ENCODE data around the gene KCNMB3. TPM values are rescaled to one million over a fixed set of nuclear protein-coding genes. Genes with fewer than 3 reads are reported as not detected.
"Not testable (repeated sequence)": the region's sequence is repeated elsewhere in the genome, so short reads cannot be mapped to it uniquely, and the experiment has no call there.

The KCNMB3 gene, protein sequence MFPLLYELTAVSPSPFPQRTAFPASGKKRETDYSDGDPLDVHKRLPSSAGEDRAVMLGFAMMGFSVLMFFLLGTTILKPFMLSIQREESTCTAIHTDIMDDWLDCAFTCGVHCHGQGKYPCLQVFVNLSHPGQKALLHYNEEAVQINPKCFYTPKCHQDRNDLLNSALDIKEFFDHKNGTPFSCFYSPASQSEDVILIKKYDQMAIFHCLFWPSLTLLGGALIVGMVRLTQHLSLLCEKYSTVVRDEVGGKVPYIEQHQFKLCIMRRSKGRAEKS
- 0.11 and 0.77 TPM in 2 replicates for total RNA-seq (2014; rRNA removed; shearing (Covaris generic))

- DNase-seq (ENCODE audit: low read depth): no peak
Measured at GRCh38 chr3:179250803-179251476, at the start of gene KCNMB3. Gene KCNMB3, minus strand, starts transcription at chr3:179251114. Its CDS starts 124 bp downstream, at chr3:179250990.

GRCh38 chr3:179299999-179300613, 49.2 kb upstream of the KCNMB3 start:
- no peak for DNase-seq (ENCODE audit: low read depth)

GRCh38 chr3:179299316-179299715, 48.4 kb upstream of the KCNMB3 start:
- no peak for DNase-seq (ENCODE audit: low read depth)

- DNase-seq (ENCODE audit: low read depth): no peak
Measured at GRCh38 chr3:179297971-179298725, 47.2 kb upstream of the KCNMB3 start.

- DNase-seq (ENCODE audit: low read depth): peak; percentile 12
Measured at GRCh38 chr3:179292450-179292849, 41.5 kb upstream of the KCNMB3 start.

DNA sequence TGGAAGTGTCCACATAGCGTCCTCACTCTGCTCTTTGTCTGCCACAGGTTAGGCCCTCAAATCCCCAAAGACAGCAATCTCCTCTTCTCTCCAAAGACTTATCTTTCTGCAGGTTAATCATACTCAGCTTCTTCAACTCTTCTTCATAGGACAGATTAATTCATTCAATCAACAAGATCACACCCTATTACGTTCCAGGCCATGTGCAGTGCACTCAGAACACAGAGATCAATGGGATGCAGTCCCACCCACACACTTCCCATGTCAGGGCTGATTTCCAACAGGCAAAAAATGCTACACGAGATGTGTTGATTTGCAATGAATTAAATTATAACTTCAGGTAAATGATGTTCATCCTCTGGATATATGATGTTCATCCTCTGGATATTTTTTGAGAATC, 38.4 kb upstream of the KCNMB3 start:
- DNase-seq (ENCODE audit: low read depth): no peak

DNA sequence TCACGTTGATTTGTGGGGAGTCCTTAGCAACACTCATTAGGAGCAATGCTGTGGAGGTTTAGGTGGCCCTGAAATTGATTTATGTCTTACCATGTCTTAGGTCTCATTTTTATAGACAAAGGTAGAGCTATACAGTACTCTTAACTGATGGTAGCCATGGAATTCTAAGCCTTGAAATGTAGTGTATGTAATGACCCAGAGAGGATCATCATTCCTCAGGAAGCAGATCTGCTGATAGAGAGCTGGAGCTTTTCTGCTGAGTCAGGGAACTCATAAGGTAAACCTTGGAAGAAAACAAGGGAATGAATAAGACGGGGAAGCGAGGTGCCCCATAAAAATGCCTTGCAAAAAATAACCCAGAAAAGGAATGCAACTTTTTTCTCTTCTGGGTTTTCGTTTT, 37.9 kb upstream of the KCNMB3 start:
- DNase-seq (ENCODE audit: low read depth): no peak

DNA sequence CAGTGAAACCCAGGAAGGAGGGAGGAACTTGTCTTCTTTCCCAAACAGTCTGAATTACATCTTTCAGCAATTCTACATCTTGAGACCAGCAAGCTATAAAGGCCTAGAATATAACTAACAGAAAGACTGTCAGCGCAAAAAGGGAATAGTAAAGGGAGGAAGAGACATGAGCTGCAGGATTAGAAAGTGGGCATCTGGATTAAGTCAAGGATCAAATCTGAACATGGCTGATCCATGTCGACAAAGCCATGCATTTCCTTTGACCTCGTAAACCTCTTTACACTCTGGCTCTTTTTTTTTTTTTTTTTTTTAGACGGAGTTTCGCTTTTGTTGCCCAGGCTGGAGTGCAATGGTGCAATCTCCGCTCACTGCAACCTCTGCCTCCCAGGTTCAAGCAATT, 35.4 kb upstream of the KCNMB3 start:
- no peak for DNase-seq (ENCODE audit: low read depth)

- DNase-seq (ENCODE audit: low read depth): no peak
Measured at GRCh38 chr3:179281825-179282224, 30.9 kb upstream of the KCNMB3 start.

GRCh38 chr3:179279837-179280236, 28.9 kb upstream of the KCNMB3 start:
- no peak for DNase-seq (ENCODE audit: low read depth)

DNA sequence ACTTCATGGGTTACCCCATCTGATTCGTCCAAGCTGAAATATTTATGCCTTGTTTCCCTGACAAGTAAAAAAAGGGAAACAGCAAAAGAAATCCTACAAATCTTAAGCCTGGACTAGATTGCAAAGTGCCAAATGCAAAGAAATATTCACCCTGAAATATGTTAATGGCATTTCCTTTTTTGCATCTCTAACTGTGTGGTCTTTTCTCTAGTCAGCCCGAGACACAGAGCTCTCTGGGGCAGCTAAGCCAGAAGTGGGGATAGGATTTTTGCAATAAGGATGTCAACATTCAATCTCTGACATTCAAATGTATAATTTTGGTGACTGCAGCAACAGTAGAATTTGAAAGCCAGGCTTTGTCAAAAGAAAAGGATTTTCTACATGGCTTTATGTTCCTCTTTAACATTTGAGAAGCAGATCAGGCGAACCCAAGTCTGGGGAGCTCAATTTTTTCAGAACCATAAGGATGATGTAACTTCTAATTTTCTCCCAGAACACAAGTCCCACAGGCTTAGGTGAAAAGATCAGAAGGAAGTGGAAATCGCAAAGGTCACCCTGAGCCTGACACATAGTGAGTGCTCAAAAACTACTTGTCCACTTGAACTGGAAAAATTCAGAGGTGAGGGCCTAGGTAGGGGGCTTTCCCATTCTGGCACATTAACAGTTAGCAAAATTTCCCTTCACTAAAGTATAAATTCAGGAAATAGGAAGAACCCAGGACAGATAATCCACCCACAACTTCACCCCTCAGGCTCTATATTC, 28.2 kb upstream of the KCNMB3 start:
- DNase-seq (ENCODE audit: low read depth): no peak

DNA sequence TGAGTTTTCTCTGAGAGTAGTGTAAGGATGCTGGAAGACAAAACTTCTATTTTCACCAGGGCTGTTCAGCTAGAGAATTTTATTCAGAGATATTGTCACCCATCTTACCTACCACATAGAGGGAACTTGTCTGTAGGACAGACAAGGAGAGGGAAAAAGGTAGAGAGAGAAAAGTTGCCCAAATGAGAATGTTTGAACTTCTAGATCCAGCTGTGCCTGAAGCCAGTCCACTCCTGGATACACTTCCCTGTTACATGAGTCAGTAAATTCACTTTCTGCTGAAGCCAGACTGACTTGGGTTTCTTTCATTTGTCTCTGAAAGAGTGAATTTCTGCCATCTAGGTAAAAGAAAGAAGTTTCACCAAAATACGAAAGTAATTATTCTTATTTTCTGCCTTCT, 27.2 kb upstream of the KCNMB3 start:
- no peak for DNase-seq (ENCODE audit: low read depth)

GRCh38 chr3:179276743-179277142, 25.8 kb upstream of the KCNMB3 start:
- no peak for DNase-seq (ENCODE audit: low read depth)

- no peak for DNase-seq (ENCODE audit: low read depth)
Measured at GRCh38 chr3:179276001-179276400, 25.1 kb upstream of the KCNMB3 start.

GRCh38 chr3:179274434-179274833, 23.5 kb upstream of the KCNMB3 start:
- DNase-seq (ENCODE audit: low read depth): not testable (repeated sequence)

GRCh38 chr3:179272385-179272784, 21.5 kb upstream of the KCNMB3 start:
- no peak for DNase-seq (ENCODE audit: low read depth)

- no peak for DNase-seq (ENCODE audit: low read depth)
Measured at GRCh38 chr3:179269152-179269707, 18.3 kb upstream of the KCNMB3 start.

DNA sequence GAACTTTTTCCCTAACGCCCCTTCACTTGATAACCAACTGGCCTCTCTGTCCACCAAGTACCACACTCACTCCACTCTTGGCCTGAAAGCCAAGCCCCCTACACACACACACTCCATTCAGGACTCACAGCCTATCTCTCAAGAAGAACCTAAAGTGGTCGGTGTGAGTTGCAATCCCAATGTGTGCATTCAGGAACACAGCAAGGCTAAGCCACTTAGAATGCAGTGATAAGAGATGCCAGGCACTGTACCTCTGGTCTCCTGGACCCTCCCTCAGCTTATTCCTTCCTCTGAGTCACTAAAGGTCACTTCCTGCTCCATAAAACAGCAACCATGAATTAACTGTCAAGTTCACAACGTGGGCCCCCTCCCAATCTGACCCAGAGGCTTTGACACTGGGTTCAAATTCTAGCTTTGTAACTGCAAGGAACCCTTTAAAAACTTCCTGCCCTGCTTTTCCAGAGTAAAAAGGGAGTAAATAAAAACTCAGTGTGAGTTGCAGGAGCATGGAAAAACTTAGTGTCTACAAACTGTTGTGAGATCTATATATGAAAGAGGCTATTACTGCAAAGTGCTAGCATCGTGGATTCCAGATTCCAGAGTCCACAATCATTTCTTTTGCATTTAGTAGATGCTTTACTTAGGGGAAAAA, 17.6 kb upstream of the KCNMB3 start:
- DNase-seq (ENCODE audit: low read depth): no peak

GRCh38 chr3:179266701-179267211, 15.8 kb upstream of the KCNMB3 start:
- DNase-seq (ENCODE audit: low read depth): no peak

GRCh38 chr3:179265875-179266274, 15.0 kb upstream of the KCNMB3 start:
- no peak for DNase-seq (ENCODE audit: low read depth)

Measured in Daoy (cell line).